GM19240 (cell line): Measurements from ENCODE around the gene PYGB.
"Not testable (repeated sequence)": the region's sequence is repeated elsewhere in the genome, so short reads cannot be mapped to it uniquely, and the experiment has no call there.

ENCODE experiments used
- DNase-seq: peaks from one replicate; pipeline ENCODE4 v3.0.0; 2011; ENCODE audit warnings: low spot score; ENCODE audit not compliant: insufficient read length

Gene PYGB

GRCh38 chr20:25229486-25230165 is 18.3 kb upstream of the PYGB start:
- no peak for DNase-seq

GRCh38 chr20:25230166-25230831 is 17.6 kb upstream of the PYGB start:
- DNase-seq: peak; percentile 33

GRCh38 chr20:25233016-25233772 is 14.7 kb upstream of the PYGB start:
- no peak for DNase-seq

- not testable (repeated sequence) for DNase-seq
Observed at GRCh38 chr20:25234009-25234849, 13.7 kb upstream of the PYGB start.

GRCh38 chr20:25236450-25237304 is 11.2 kb upstream of the PYGB start:
- DNase-seq: no peak

- DNase-seq: no peak
Observed at GRCh38 chr20:25237610-25238318, 10.1 kb upstream of the PYGB start.

- no peak for DNase-seq
Observed at GRCh38 chr20:25238319-25239037, 9.4 kb upstream of the PYGB start.

GRCh38 chr20:25239387-25240370 is 8.2 kb upstream of the PYGB start:
- no peak for DNase-seq

- DNase-seq: not testable (repeated sequence)
Observed at GRCh38 chr20:25240851-25241658, 6.8 kb upstream of the PYGB start.

- DNase-seq: not testable (repeated sequence)
Observed at GRCh38 chr20:25241659-25241955, 6.3 kb upstream of the PYGB start.

GRCh38 chr20:25242231-25242630 is 5.7 kb upstream of the PYGB start:
- DNase-seq: no peak

- no peak for DNase-seq
Observed at GRCh38 chr20:25243416-25243979, 4.4 kb upstream of the PYGB start.

- no peak for DNase-seq
Observed at GRCh38 chr20:25244976-25245375, 2.9 kb upstream of the PYGB start.

GRCh38 chr20:25245461-25245860 is 2.4 kb upstream of the PYGB start:
- no peak for DNase-seq

- DNase-seq: no peak
Observed at GRCh38 chr20:25246182-25246999, 1.5 kb upstream of the PYGB start.

GRCh38 chr20:25247000-25247517 is 826 bp upstream of the PYGB start:
- DNase-seq: no peak
